DOHH2 (cell line): ENCODE data around the gene NBAS.

Source experiments
- H3F3A ChIP-seq: fragments of 200-600 bp; sonication (generic), shearing (Covaris generic); 2 replicates; pipeline ENCODE4 v1.6.0; 2016; ENCODE audit warnings: antibody characterized with exemption, mild to moderate bottlenecking; ENCODE audit not compliant: control insufficient read depth, insufficient read depth
- H3K27ac ChIP-seq: fragments of 200-600 bp; sonication (generic); 2 replicates; pipeline ENCODE4 v1.5.1; 2014; ENCODE audit warnings: low read depth, mild to moderate bottlenecking, low read length, moderate library complexity
- H3K27me3 ChIP-seq: fragments of 200-600 bp; sonication (generic); 2 replicates; pipeline ENCODE4 v1.6.1; 2014; ENCODE audit warnings: mild to moderate bottlenecking, low read length, mixed read lengths; ENCODE audit not compliant: control insufficient read depth
- H3K36me3 ChIP-seq: fragments of 200-600 bp; sonication (generic); 2 replicates; pipeline ENCODE4 v1.6.1; 2014; ENCODE audit warnings: mild to moderate bottlenecking, low read length, moderate library complexity, mixed read lengths; ENCODE audit not compliant: control insufficient read depth
- H3K4me1 ChIP-seq: fragments of 200-600 bp; sonication (generic); 2 replicates; pipeline ENCODE4 v1.6.1; 2014; ENCODE audit warnings: mild to moderate bottlenecking, low read length, mixed read lengths; ENCODE audit not compliant: control insufficient read depth
- H3K4me2 ChIP-seq: fragments of 200-600 bp; sonication (generic); 2 replicates; pipeline ENCODE4 v1.6.0; 2014; ENCODE audit warnings: mild to moderate bottlenecking, low read length, moderate library complexity
- H3K4me3 ChIP-seq: fragments of 200-600 bp; sonication (generic); 2 replicates; pipeline ENCODE4 v1.5.1; 2014; ENCODE audit warnings: mild to moderate bottlenecking, low read length, mixed read lengths
- H3K79me2 ChIP-seq: fragments of 200-600 bp; sonication (generic); 2 replicates; pipeline ENCODE4 v1.6.1; 2014; ENCODE audit warnings: mild to moderate bottlenecking, low read length, mixed read lengths; ENCODE audit not compliant: control insufficient read depth
- H3K9me2 ChIP-seq: fragments of 200-600 bp; sonication (generic); replicated peaks from 2 replicates; pipeline ENCODE4 v1.6.1; 2014; ENCODE audit warnings: mild to moderate bottlenecking, low read length, mixed read lengths; ENCODE audit not compliant: control insufficient read depth
- H3K9me3 ChIP-seq: fragments of 200-600 bp; sonication (generic); 2 replicates; pipeline ENCODE4 v1.6.1; 2014; ENCODE audit warnings: antibody characterized with exemption, low read length, mixed read lengths; ENCODE audit not compliant: control insufficient read depth, insufficient read depth
- H4K20me1 ChIP-seq: fragments of 200-600 bp; sonication (generic); 2 replicates; pipeline ENCODE4 v1.6.0; 2014; ENCODE audit warnings: low read depth, mild to moderate bottlenecking, antibody characterized with exemption, low read length, moderate library complexity; ENCODE audit not compliant: control insufficient read depth, insufficient read depth
- CTCF ChIP-seq: fragments of 200-600 bp; sonication (generic); IDR thresholded peaks from one replicate; pipeline ENCODE4 v1.5.1; 2014; ENCODE audit warnings: antibody characterized with exemption, mild to moderate bottlenecking, low read depth, low read length; ENCODE audit not compliant: poor library complexity, severe bottlenecking
- EZH2phosphoT487 ChIP-seq: fragments of 200-600 bp; sonication (generic); IDR thresholded peaks from 2 replicates; pipeline ENCODE4 v1.6.1; 2017; ENCODE audit warnings: borderline replicate concordance, mild to moderate bottlenecking, antibody characterized with exemption, low read length, moderate library complexity, mixed read lengths

Gene NBAS

GRCh38 chr2:15127876-15128275, 433.3 kb downstream of the NBAS start:
- TF ChIP-seq CTCF (no peak), EZH2phosphoT487 (no peak)
- Histone ChIP-seq H3K27ac (no peak overlapping the region), H3K9me3 (no peaks in the 10 kb centered on the region), H3F3A (no peaks in the 10 kb centered on the region), H4K20me1 (no peaks in the 10 kb centered on the region), H3K4me3 (no peak overlapping the region), H3K36me3 (no peaks in the 10 kb centered on the region), H3K4me2 (no peak overlapping the region), H3K4me1 (peaks cover 16% of the 10 kb centered on the region), H3K27me3 (no peaks in the 10 kb centered on the region), H3K9me2 (no peaks in the 10 kb centered on the region), H3K79me2 (no peaks in the 10 kb centered on the region)

- Histone ChIP-seq H3K27me3 (no peaks in the 10 kb centered on the region), H3K4me1 (peaks cover 16% of the 10 kb centered on the region), H3K4me2 (no peak overlapping the region), H3K36me3 (no peaks in the 10 kb centered on the region), H3K27ac (no peak overlapping the region), H3K9me2 (no peaks in the 10 kb centered on the region), H3K4me3 (no peak overlapping the region), H3K79me2 (no peaks in the 10 kb centered on the region), H3F3A (no peaks in the 10 kb centered on the region), H3K9me3 (no peaks in the 10 kb centered on the region), H4K20me1 (no peaks in the 10 kb centered on the region)
- no peak for TF ChIP-seq CTCF
- no peak for TF ChIP-seq EZH2phosphoT487
These were observed 433.8 kb downstream of the NBAS start for GRCh38 chr2:15127301-15127700.

GRCh38 chr2:15126373-15126772, 434.8 kb downstream of the NBAS start:
- Histone ChIP-seq H3K4me1 (peaks cover 16% of the 10 kb centered on the region), H3K79me2 (no peaks in the 10 kb centered on the region), H3K36me3 (no peaks in the 10 kb centered on the region), H3K9me3 (no peaks in the 10 kb centered on the region), H3K27me3 (no peaks in the 10 kb centered on the region), H3F3A (no peaks in the 10 kb centered on the region), H3K4me2 (no peak overlapping the region), H3K27ac (no peak overlapping the region), H3K4me3 (no peak overlapping the region), H4K20me1 (no peaks in the 10 kb centered on the region), H3K9me2 (no peaks in the 10 kb centered on the region)
- TF ChIP-seq EZH2phosphoT487 (no peak), CTCF (no peak)

- Histone ChIP-seq H3K9me3 (no peaks in the 10 kb centered on the region), H3K36me3 (no peaks in the 10 kb centered on the region), H4K20me1 (no peaks in the 10 kb centered on the region), H3K27me3 (no peaks in the 10 kb centered on the region), H3F3A (no peaks in the 10 kb centered on the region), H3K27ac (no peak overlapping the region), H3K4me3 (no peak overlapping the region), H3K4me2 (no peak overlapping the region), H3K79me2 (no peaks in the 10 kb centered on the region), H3K4me1 (peaks cover 25% of the 10 kb centered on the region), H3K9me2 (no peaks in the 10 kb centered on the region)
- TF ChIP-seq CTCF = no peak
- TF ChIP-seq EZH2phosphoT487 = no peak
These were observed 438.2 kb downstream of the NBAS start for GRCh38 chr2:15122915-15123314.
